PC-9 (cell line): ENCODE results near the gene ME3.
"Not testable (repeated sequence)": the region's sequence is repeated elsewhere in the genome, so short reads cannot be mapped to it uniquely, and the experiment has no call there.

ENCODE experiments used
- CTCF ChIP-seq: fragments of 200-600 bp; sonication (generic); conservative IDR thresholded peaks from 2 replicates; pipeline ENCODE4 v1.6.1; 2017; ENCODE audit warnings: mixed run types, antibody characterized with exemption, mild to moderate bottlenecking, moderate library complexity
- EZH2 ChIP-seq: fragments of 200-600 bp; sonication (generic); IDR thresholded peaks from 2 replicates; pipeline ENCODE4 v1.8.0; 2017; ENCODE audit warnings: antibody characterized with exemption, low read depth

DNA sequence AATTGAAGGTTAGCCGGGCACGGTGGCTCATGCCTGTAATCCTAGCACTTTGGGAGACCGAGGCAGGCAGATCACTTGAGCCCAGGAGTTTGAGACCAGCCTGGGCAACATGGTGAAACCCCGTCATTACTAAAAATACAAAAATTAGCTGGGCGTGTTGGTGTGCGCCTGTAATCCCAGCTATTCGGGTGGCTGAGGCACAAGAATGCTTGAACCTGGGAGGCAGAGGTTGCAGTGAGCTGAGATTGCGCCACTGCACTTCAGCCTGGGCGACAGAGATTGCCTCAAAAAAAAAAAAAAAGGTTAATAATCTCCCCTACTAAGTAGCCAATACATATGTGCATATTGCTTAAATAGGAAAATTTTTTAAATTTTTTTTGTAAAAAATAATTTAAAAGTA, 255.5 kb downstream of the ME3 start:
- TF ChIP-seq CTCF, EZH2: not testable (repeated sequence)
